Measurements from ENCODE around the gene NUP98.

- TF ChIP-seq CTCF (conservative IDR thresholded peaks at IDR 0.05; ENCODE audit: low read depth, low read length) (peak; percentile 42), EZH2 (IDR thresholded peaks at IDR 0.05; ENCODE audit: borderline replicate concordance, low read depth, low read length, poor library complexity, severe bottlenecking) (no peak)
Observed at GRCh38 chr11:3808861-3809623, 11.7 kb upstream of the NUP98 start.

Measured in A673 (cell line).